DND-41 (cell line): ENCODE results near the gene ALPK3.

Experiments used
- CTCF ChIP-seq: IDR thresholded peaks from 2 replicates; pipeline ENCODE4 v1.5.1; 2012; ENCODE audit warnings: borderline replicate concordance, low read length, moderate library complexity, mild to moderate bottlenecking; ENCODE audit not compliant: poor library complexity, severe bottlenecking; ENCODE audit errors: extremely low read depth
- EZH2 ChIP-seq: IDR thresholded peaks from 3 replicates; pipeline ENCODE4 v1.6.1; 2012; ENCODE audit warnings: borderline replicate concordance, low read depth, mild to moderate bottlenecking, moderate library complexity, low read length, inconsistent platforms; ENCODE audit not compliant: severe bottlenecking

- TF ChIP-seq CTCF (no peak), EZH2 (no peak)
Measured at GRCh38 chr15:84819291-84819768, 2.2 kb downstream of the ALPK3 start.
